GM12865 (cell line): ENCODE data around the gene CCDC12.

Experiments used
- DNase-seq: peaks from one replicate; pipeline ENCODE4 v3.0.0; 2010; ENCODE audit warnings: low read depth
- H3K4me3 ChIP-seq: 2 replicates; pipeline ENCODE4 v1.5.1; 2011; ENCODE audit warnings: mild to moderate bottlenecking, low read depth, low read length, control low read depth
- TF ChIP-seq, protein P1 (sequence below): IDR thresholded peaks from 2 replicates; pipeline ENCODE4 v1.5.1; 2011; ENCODE audit warnings: low read length, control low read depth, low read depth, inconsistent platforms; ENCODE audit not compliant: insufficient read depth; ENCODE audit errors: missing control alignments

The CCDC12 gene

DNA sequence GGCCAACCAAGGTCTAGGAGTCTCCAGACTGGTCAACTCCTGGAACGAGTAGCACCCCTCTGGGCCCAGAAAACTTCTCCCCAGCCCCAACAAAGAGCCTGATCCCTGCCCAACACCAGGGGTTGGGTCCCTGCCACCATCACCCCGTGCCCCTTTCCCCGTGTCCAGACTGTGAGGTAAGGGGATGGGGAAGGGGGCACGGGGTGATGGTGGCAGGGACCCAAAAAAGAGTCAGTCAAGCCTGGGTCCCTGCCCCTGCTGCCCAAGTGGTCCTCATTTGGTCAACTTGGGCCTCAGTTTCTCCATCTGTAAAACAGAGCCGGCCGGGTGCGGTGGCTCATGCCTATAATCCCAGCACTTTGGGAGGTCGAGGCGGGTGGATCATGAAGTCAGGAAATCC lies 1.8 kb upstream of the CCDC12 start:
- no peak for DNase-seq
- TF ChIP-seq, protein P1, sequence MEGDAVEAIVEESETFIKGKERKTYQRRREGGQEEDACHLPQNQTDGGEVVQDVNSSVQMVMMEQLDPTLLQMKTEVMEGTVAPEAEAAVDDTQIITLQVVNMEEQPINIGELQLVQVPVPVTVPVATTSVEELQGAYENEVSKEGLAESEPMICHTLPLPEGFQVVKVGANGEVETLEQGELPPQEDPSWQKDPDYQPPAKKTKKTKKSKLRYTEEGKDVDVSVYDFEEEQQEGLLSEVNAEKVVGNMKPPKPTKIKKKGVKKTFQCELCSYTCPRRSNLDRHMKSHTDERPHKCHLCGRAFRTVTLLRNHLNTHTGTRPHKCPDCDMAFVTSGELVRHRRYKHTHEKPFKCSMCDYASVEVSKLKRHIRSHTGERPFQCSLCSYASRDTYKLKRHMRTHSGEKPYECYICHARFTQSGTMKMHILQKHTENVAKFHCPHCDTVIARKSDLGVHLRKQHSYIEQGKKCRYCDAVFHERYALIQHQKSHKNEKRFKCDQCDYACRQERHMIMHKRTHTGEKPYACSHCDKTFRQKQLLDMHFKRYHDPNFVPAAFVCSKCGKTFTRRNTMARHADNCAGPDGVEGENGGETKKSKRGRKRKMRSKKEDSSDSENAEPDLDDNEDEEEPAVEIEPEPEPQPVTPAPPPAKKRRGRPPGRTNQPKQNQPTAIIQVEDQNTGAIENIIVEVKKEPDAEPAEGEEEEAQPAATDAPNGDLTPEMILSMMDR, result no peak
- peak overlapping the region; percentile 80 for H3K4me3 ChIP-seq

DNA sequence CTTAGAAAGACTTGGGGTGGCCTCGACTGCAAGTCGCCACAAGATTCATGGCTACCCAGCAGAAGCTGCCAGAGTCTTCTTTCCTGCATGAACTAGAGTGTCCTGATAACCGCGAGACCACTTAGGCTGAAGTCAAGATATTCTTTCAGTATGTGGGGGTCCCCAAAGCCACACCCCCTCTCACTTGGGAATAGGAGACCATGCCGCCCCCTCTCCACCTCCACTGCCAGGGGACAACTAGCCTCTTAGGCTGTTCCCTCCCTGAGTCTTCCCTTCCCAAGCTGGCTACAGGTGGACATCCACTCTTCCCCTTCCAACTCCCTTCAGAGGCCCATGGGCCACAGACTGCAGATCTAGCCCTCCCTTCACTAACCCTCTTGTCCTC lies 1.3 kb upstream of the CCDC12 start:
- no peak for DNase-seq
- H3K4me3 ChIP-seq, result no peak overlapping the region
- TF ChIP-seq, protein P1, result no peak

DNA sequence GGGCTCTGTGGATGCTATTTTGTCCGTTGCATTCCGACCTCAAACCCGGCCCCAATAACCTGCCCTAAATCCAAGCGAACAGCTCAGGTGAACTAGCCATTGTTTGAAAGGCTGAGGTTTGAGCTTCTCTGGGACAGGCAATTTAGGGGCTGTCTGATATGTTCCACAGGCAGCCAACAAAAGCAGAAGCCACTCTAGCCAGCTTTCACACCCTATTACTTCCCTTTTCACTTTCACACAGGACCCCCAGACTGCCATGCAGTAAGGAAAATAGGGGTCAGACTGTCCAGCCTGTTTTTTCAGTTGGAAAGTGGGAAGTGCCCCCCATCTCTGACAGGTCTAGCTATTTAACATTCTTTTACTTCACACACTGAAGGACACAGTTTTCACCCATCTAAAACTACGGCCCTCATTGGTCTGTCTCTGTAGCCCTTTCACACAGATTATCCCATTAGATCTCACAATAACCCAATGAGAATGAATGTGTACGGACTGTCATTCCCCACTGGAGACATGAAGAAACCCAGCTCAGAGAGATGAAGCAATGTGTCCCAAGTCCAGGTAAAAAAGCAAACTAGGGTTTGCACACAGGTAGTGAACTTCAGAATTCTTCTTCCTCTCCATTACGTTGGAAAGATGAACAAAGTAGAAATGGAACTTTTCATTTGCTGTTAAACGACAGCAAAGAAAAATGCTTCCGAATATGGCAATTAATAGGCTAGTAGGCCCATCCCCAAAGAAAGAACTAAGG lies 1.9 kb downstream of the CCDC12 start:
- TF ChIP-seq, protein P1, result no peak
- peak; percentile 53 for DNase-seq
- H3K4me3 ChIP-seq, result peak overlapping the region; percentile 81

DNA sequence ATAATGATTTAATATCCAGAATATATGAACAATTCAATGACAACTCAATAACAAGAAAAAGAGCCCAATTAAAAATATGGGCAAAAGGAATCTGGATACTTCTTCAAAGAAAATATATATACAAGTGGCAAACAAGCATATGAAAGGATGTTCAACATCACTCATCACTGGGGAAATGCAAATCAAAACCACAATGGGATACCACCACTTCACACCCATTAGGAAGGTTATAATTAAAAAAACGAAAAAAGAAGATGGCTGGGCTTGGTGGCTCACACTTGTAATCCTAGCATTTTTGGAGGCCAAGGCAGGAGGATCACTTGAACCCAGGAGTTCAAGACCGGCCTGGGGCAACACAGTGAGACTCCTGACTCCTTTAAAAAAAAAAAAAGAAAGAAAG lies 4.1 kb downstream of the CCDC12 start:
- H3K4me3 ChIP-seq, result no peak overlapping the region; the same call in 1 of the 2 replicates
- TF ChIP-seq, protein P1, result no peak
- DNase-seq, result peak; percentile 46

DNA sequence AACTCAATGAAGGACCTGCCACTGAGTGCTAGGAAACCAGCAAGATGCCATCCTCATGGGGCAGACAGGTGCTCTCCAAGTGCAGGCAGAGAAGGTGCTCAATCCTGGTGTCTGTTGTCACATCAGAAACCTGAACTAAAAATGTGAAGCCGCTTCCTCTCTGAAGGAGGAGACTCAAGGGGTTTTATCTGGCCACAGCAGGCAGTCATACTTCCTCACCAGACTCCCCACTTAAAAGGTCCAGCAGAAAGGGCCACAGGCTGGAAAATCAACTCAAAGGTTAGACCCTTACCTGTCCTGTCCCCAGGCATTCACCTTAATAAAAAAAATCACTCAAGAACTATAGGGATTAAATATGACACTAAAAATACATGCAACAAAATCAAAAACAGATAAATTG lies 4.8 kb downstream of the CCDC12 start:
- no peak overlapping the region for H3K4me3 ChIP-seq
- DNase-seq, result peak; percentile 67
- TF ChIP-seq, protein P1, result no peak

DNA sequence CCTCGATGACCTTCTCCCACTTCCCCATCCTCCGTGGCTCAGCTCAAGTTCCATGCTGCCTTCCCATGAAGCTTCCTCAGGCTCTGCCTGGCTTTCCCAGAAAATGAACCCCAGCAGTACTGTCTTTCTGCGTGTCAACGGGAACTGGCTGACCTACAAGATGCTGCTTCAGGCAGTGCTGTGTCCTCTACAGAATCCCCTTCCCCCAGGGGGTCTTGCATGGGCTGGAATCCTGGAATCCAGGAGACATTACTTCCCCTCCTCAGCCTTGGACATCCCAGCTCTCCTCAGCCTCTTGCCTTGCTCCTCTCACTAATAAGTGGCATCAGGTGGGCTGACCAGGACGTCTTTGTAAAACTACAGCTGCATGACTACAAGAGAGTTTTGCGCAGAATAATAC lies 5.4 kb downstream of the CCDC12 start:
- no peak overlapping the region for H3K4me3 ChIP-seq
- TF ChIP-seq, protein P1, result no peak
- no peak for DNase-seq
